ENCODE data around the gene PADI4. TPM values are rescaled to one million over a fixed set of nuclear protein-coding genes. Genes with fewer than 3 reads are reported as not detected.

PADI4 gene
- total and polyA plus RNA-seq, 2 of the 4 experiments (the other 2 are of a cell fraction), result not detected

DNA sequence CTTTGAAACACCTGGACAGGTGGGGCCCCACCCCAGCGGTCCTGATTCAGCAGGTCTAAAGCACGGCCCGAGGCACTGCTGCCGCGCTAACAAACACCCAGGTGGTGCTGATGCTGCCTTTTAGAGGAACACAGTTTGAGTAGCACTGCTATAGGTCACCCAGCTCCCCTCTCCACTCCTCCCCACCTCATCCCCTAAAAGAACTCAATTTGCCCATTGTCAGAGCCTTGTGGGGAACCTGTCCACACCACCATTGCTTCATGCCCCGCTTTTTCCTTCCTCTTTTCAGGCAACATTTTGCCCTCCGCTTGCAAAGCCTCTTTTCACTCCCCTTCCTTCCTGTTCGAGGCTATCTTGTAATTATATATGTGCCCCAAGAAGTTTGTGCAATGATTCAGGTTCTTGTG, 26.2 kb upstream of the PADI4 start:
- ChIA-PET CTCF (no interaction called here), POLR2A (ENCODE audit: unreplicated experiment) (no interaction called here)
- Histone ChIP-seq H3K4ac (ENCODE audit: low read depth, low read length) (no peak overlapping the region), H3K9me3 (ENCODE audit: control insufficient read depth, insufficient read depth, low read length) (no peaks in the 10 kb centered on the region; the same call in 1 of the 2 replicates), H3K79me1 (ENCODE audit: low read depth in 1 of 2, low read length in 2 of 2) (no peaks in the 10 kb centered on the region), H3K23ac (ENCODE audit: low read depth, low read length) (no peak overlapping the region), H4K5ac (ENCODE audit: low read depth, low read length) (no peak overlapping the region), H3K4me2 (ENCODE audit: low read depth, low read length) (no peak overlapping the region), H3K36me3 (ENCODE audit: control insufficient read depth, insufficient read depth, low read length) (no peaks in the 10 kb centered on the region), H4K91ac (ENCODE audit: insufficient read depth, low read depth, low read length) (no peak overlapping the region), H2BK15ac (ENCODE audit: low read depth, low read length) (no peak overlapping the region), H2BK5ac (ENCODE audit: low read depth, low read length, poor library complexity, severe bottlenecking) (no peak overlapping the region), H3K27me3 (ENCODE audit: control insufficient read depth, insufficient read depth, low read length) (peaks cover 59% of the 10 kb centered on the region), H4K20me1 (ENCODE audit: insufficient read depth, low read length) (no peaks in the 10 kb centered on the region), H3K18ac (ENCODE audit: low read depth, low read length) (no peak overlapping the region), H3K4me1 (ENCODE audit: control insufficient read depth, insufficient read depth, low read length) (no peaks in the 10 kb centered on the region), H3K4me3 (ENCODE audit: insufficient read depth, low read depth, low read length) (no peak overlapping the region), H2AK9ac (replicated peaks; ENCODE audit: low read depth, low read length, poor library complexity) (no peak overlapping the region), H3K56ac (ENCODE audit: extremely low read depth, insufficient read depth, low read length) (no peak overlapping the region), H2AFZ (replicated peaks; ENCODE audit: low read length, poor library complexity) (no peak overlapping the region), H4K8ac (ENCODE audit: low read depth in 2 of 2, low read length in 2 of 2) (no peak overlapping the region), H3K14ac (replicated peaks; ENCODE audit: low read depth, low read length) (no peak overlapping the region), H2AK5ac (ENCODE audit: low read depth, low read length) (no peak overlapping the region), H3K27ac (ENCODE audit: insufficient read depth, low read length) (no peak overlapping the region), H3K9ac (ENCODE audit: low read depth, low read length) (no peak overlapping the region), H2BK20ac (ENCODE audit: low read depth, low read length) (no peak overlapping the region), H3K9me1 (ENCODE audit: insufficient read depth, low read length) (no peaks in the 10 kb centered on the region), H2BK120ac (ENCODE audit: low read depth, low read length) (no peak overlapping the region)
- TF ChIP-seq MAFK (IDR thresholded peaks at IDR 0.05; ENCODE audit: low read depth, low read length) (no peak), POLR2A (IDR thresholded peaks at IDR 0.05; ENCODE audit: low read depth, low read length) (no peak), RAD21 (IDR thresholded peaks at IDR 0.05; ENCODE audit: low read length) (no peak), RFX5 (IDR thresholded peaks at IDR 0.05; ENCODE audit: low read depth, low read length) (no peak), CHD1 (IDR thresholded peaks at IDR 0.05; ENCODE audit: low read depth, low read length) (no peak), USF2 (IDR thresholded peaks at IDR 0.05; ENCODE audit: low read depth, low read length) (no peak), CTCF (conservative IDR thresholded peaks at IDR 0.05; ENCODE audit: low read depth, low read length) (no peak)
- ATAC-seq (ENCODE audit: low read depth) (no peak), DNase-seq (no peak)
- intact Hi-C loops (cut with micrococcal nuclease), result no loop called here
- BruUV-seq (replicated peaks), result no TSS peak
- dilution Hi-C loops (cut with HindIII; ENCODE audit: low sequenced_read_pairs, unreplicated experiment), result no loop called here
- no CpG with 5 or more reads among the region's 8 CpGs for WGBS, 2 experiments (ENCODE audit: extremely low coverage in 2 of 2, insufficient read length in 1 of 2)
- in situ Hi-C loops (cut with MboI; ENCODE audit: low sequenced_read_pairs), result no loop called here

Measured in IMR-90 (cell line).